LoVo (cell line): ENCODE data around the gene CHN1.

ENCODE experiments used
- DNase-seq: peaks from one replicate; pipeline ENCODE4 v3.0.0-alpha.2; 2016; ENCODE audit warnings: low spot score

The CHN1 gene

GRCh38 chr2:174870787-174871186, 134.4 kb downstream of the CHN1 start:
- no peak for DNase-seq

GRCh38 chr2:174868878-174869277, 136.3 kb downstream of the CHN1 start:
- no peak for DNase-seq

DNA sequence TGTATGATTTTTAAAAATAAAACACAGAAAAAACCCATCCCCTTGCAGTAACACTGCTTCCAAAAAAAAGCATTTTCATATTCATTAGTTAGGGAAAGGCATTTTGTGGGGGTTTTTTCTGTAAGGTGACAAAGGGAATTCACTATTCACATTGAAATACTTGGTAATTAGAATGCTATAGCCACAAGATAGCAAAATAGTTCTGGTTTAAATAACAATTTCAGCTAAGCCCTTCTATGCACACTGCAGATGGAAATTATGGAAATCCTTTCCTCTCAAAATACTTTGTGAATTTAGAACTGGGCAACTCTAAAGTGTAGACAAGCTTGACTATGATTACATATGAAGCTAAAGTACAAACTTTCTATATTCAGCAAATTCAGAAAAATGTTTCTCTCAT, 138.8 kb downstream of the CHN1 start:
- no peak for DNase-seq

GRCh38 chr2:174863183-174863582, 142.0 kb downstream of the CHN1 start:
- DNase-seq = no peak

DNA sequence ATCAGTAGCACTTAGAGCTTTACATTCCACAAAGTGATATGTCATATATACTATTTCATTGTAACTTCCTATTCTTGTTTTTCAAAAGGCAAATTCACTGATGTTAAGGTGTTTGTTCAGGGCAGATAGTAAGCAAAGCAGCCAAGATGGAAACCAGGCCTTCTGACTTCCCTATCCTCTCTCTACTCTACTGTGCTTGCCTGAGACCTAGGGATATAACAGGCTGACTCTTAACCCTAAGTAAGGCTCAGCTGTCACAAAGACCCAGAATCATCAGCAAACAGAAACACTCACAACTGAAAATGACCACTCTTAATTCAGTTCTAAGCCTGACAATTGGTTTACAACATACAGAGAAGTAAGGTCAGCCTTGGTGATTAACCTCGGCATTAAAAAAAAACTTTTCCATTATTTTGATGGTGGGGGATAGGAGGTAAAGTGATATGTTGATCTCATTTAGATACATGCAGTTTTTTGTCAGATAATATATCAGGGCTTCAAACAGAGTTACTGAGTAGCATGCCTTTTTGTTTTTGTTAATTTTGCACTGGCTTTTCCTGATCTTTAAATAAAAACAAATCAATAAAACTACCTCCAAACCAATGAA, 145.5 kb downstream of the CHN1 start:
- DNase-seq = no peak

DNA sequence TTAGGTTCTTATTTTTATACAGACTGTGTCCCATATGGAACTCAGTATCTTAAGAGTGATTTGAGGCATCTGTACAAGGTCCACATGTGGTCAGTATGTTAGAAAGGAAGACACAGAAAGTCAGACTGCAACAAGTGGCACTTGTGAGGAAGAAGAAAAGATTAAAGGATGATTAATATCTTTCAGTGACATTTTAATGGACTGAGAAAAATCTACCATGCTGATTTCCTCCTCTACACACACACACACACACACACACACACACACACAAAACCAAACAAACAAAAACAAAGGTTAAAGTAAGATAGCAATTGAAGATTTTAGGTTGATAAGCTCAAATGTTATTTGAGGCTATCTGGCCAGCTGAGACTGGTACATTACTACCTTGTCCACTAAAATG, 146.4 kb downstream of the CHN1 start:
- DNase-seq = no peak

DNA sequence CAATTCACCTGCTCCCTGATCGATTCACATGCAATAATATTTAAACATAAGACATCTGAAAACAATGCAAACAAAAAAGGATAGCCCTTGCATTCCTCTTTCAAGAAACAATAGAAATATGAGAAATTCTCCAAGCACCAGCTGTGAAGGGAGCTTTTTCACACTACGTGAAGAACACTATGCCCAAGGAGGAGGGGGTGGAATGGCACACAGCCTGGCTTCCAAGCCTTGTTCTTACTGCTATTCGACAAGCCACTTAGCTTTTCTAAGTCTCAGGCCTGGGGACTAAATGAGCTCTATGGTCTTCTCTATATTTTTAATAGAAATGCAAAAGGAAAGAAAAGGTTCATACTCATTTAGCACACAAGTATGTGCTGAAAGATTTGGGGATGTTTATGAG, 148.7 kb downstream of the CHN1 start:
- no peak for DNase-seq

DNA sequence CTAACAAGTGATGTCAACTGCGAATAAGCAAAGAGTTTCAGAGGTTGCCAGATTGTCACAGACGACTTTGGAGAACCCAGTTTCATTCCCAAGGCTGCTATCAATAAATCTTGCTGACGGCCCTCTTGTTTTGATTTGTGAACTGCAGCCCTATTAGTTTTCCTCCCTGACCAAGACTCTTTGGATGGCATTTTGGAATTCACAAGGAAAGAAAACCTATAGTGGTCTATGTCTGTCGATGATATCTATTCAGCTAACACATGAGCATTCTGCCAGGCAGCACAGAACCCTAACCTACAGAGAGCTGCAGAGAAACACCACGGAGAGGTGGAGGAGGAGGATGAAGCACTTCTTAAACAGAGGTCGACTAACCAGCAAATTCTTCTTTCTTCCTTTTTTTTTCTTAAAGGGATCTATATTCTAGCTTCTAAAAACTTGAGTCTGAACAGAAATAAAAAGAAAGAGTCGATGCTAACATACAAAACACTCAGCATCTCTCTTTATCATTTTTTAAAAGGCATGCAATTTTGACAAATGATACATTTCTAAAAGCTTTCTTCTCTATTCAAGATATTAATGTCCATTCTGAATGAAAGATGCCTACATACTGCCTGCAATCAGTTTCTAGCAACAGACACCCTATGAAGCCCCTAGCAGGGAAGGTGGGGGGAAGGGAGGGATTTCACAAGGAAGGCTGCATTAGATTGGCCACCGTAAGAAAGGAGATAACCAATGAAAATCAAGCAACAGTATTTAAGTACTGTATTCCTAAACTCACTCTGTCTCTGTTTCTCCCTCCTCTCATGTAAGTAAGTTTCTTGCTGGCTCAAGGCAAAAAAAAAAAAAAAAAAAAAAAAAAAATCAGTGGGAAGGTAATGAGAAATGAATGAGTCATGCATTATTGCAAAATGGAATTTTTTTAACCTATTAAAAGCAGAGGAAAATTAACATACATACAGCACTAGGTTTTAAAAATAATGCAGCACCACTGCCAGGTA, 157.9 kb downstream of the CHN1 start:
- DNase-seq = peak; percentile 12

DNA sequence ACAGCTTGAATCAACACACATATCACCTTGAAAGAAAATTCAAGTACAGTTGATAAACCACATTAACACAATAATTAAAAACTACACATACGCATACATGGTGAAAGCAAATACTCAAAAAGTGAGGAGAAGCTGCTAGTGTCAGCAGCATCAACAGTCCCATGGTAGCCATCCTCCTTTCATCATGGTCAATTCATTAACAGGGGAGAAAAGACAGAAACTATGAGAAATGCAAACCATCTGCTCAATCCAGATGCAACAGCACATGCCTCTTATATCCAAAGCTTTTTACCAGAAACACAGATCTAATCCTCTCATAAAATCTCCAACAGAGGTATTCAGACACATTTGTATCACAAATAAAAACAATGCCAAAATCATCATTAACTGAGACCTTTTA, 159.0 kb downstream of the CHN1 start:
- DNase-seq = no peak

GRCh38 chr2:174844295-174844708, 160.9 kb downstream of the CHN1 start:
- no peak for DNase-seq

DNA sequence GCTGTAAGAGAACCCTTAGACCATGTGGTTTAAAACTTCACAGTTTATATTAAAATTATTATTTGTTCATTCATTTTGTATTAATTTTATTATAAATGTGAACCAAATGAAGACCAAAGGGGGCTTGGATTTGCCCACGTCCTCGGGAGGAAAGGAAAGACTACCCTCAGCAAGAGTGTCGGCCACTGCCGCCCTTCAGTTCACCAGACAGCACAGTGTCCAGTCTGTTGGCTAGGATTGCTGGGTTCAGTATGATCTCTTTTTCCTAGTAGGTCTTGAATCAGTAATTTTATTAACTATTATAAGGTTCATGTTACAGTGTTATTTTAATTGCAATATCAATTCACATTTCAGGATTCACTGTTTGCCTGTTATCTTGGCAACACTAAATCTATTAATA, 162.7 kb downstream of the CHN1 start:
- no peak for DNase-seq

- no peak for DNase-seq
These were observed 163.2 kb downstream of the CHN1 start for GRCh38 chr2:174841936-174842335.

DNA sequence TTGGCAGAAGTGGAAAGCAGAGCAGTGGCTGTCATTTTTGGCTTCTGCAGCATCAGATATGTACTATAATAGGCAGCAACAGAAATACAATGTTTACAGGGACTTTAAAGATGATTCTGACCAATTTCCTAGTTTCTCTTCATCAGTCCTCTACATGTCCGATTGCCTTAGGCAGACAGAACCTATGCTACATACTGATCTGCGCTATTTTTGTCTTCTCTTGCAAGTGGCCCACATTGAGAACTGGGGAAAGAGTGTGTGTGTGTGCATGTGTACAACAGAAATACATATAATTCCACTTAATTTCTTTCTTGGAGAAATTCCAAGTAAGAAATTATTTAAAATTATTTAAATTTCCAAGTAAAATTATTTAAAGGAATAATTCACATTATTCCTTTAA, 163.8 kb downstream of the CHN1 start:
- DNase-seq = no peak

DNA sequence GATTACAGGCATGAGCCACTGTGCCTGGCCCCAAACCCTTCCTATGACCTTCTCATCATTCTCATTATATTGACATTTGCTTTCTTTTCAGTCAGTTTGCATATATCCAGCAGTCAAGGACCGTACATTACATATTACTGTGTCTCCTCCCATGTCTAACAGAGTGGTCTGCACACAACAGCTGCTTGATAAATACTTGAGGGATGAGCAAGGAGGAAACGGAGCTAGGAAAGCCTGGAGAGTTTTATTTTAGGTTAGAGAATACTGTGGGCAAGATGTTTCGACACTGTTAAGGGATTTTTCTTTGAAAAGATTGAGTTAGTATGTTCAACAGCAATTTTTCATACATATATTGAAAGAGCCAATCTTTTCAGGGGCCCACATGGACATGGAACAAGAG, 164.7 kb downstream of the CHN1 start:
- DNase-seq = no peak

DNA sequence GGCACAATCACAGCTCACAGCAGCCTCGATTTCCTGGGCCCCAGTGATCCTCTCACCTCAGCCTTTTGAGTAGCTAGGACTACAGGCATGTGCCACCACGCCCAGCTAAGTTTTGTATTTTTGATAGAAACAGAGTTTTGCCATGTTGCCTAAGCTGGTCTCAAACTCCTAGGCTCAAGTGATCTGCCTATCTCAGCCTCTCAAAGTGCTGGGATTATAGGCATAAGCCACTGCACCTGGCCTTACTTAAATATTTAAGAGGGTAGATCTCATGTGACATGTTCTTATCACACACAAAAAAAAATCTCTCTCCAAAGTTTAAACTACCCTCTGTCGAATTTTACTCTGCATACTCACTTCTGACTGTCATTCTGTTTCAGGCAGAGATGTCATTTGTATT, 165.5 kb downstream of the CHN1 start:
- no peak for DNase-seq

DNA sequence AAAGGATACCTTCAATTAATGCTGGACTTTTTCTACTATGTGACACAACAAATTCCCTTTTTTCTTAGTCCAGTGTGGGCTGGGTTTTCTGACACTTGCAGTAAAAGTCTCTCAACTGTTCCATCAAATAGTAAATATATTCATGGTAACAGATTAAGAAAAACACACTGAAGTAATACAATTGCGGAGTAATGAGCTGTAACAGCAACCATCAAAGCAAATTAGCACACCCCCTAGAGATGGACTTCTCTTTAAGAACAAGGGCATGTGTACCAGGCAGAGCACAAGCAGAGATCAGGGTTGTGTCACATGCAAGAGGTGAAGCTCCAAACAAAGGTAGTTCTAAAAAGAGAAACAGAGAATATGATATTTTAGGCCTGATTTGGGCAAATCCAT, 168.2 kb downstream of the CHN1 start:
- no peak for DNase-seq

GRCh38 chr2:174836377-174836994, 168.7 kb downstream of the CHN1 start:
- DNase-seq = peak; percentile 32

- no peak for DNase-seq
These were observed 169.4 kb downstream of the CHN1 start for GRCh38 chr2:174835797-174836255.

DNA sequence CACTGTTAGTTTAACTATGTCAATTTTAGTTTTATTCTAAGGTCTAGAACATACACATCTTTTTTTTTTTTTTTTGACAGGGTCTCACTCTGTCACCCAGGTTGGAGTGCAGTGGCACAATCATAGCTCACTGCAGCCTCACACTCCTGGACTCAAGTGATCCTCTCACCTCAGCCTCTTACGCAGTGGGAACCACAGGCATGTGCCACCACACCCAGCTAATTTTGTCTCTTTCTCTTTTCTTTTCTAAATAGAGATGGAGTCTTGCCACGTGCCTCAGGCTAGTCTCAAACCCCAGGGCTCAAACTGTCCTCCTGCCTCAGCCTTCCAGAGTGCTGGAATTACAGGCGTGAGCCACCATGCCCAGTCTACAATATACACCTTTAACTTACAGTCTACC, 171.4 kb downstream of the CHN1 start:
- no peak for DNase-seq

- no peak for DNase-seq
These were observed 174.6 kb downstream of the CHN1 start for GRCh38 chr2:174830561-174830960.

DNA sequence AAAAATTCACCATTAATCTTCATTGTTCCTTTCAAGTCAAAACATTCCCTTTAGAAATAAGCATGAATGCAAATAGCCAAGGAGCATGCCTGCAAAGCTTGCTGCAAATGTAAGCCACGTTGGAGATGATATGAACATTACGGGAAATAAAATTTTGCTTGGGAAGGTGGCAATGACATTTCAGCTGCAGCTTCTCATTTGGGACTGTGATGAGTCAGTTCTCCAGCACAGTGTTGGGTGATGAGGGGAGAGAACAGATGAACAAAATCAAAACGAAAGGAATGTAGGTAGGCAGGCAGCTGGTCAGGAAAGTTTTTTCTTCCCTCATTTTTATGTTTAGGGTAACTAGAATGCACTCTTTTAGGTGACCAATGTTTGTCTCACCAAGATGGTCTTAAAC, 175.6 kb downstream of the CHN1 start:
- DNase-seq = no peak

DNA sequence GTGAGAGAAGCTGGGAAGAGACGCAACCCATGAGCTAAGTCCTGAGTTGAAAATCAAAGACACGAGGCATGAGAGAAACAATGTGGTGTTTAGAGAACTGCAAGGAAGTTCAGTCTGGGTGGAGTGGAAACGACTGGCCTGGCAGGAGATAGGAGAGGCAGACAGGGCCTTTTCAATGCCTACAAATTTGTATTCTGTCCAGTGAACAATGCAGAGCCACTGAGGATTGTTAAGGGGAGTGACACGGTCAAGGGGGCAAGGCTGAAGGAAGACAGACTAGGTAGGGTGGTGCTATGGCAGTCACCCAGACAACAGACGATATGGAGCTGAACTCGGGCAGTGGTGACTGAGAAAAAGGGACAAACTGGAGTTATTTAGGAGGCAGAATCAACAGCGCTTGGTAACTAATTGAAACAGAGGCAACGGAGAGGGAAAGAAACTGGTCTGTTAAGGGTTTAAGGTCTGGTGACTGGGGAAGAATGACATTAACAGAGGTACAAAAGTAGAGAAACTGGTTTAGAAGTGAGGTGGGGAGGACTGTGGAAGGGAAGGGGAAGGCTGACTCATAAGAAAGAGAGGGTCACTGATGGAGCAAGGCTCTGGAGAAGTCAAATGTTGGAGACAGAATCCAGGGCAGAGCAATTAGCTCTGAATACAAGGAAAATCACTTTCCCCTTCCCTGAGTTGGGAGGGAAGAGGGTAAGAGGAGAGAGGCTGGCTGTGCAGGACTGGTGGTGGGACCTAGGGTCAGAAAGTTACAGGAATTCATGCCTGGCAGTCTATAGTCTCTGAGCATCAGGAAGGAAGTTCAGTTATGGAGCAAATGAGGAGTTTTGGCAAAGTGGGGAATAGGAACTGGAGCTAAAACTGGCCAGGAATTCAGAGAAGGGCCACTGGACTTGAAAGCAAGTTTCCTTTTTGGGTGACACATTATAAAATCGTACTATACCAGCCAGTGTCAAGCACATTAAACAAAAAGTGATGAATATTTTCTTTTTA, 177.5 kb downstream of the CHN1 start:
- DNase-seq = no peak
